Adrenal gland (tissue), 12 donors: Measurements from ENCODE around the gene FGGY. TPM values are rescaled to one million over a fixed set of nuclear protein-coding genes. Genes with fewer than 3 reads are reported as not detected.

ENCODE experiments used
- DNase-seq, 7 donors: peaks; one replicate each; pipeline ENCODE4 v3.0.0-alpha.2; 2019 to 2020
- H3K27ac ChIP-seq, 5 donors: fragments of 200-600 bp; sonication (generic) in 4 of 5; 1 replicate in 3 of 5; 2 replicates in 2 of 5; pipeline versions ENCODE4 v1.5.1 to v1.8.0; 2016 to 2020; ENCODE audit warnings: mild to moderate bottlenecking in 1 of 5
- H3K27me3 ChIP-seq: fragments of 200-600 bp; 2 replicates; pipeline ENCODE4 v1.8.0; 2021
- H3K36me3 ChIP-seq, 2 donors: fragments of 200-600 bp; replicated peaks in 1 of 2; 1 replicate in 1 of 2; 2 replicates in 1 of 2; pipeline versions ENCODE4 v1.5.1 to v1.8.0; 2018 to 2022
- H3K4me1 ChIP-seq, 2 donors: fragments of 200-600 bp; replicated peaks in 1 of 2; 1 replicate in 1 of 2; 2 replicates in 1 of 2; pipeline versions ENCODE4 v1.5.1 to v1.8.0; 2018 to 2021
- H3K4me3 ChIP-seq, 4 donors: fragments of 200-600 bp; sonication (generic) in 3 of 4; one replicate each; pipeline ENCODE4 v1.5.1; 2016 to 2018
- H3K9me3 ChIP-seq, 3 donors: fragments of 200-600 bp; sonication (generic) in 1 of 3; replicated peaks in 1 of 3; 1 replicate in 2 of 3; 2 replicates in 1 of 3; pipeline versions ENCODE4 v1.5.1 to v1.8.0; 2016 to 2021
- POLR2A ChIP-seq, 2 donors: fragments of 450-650 bp; IDR thresholded peaks; one replicate each; pipeline ENCODE4 v1.6.1; 2017; ENCODE audit warnings: antibody characterized with exemption in 2 of 2, mild to moderate bottlenecking in 2 of 2, moderate library complexity in 1 of 2
- WGBS, 4 donors: extraction: QIAGEN DNeasy Blood & Tissue Kit in 2 of 4; methylation state at CpG; one replicate each; pipeline versions ENCODE4 v1.1.5 to v1.1.7; 2013 to 2017; 5-methylcytosine and 5-hydroxymethylcytosine counted together
- intact Hi-C, 2 donors: fragments of 100-400 bp; cut with DNase I; formaldehyde crosslinking; loops; one replicate each; pipeline versions ENCODE4 v1.14.1 to v1.15.0; 2022 to 2023
- polyA plus RNA-seq, 3 donors: library from polyadenylated mRNA; stranded (reverse); fragments of 200-250 nt in 2 of 3; fragments of 350-450 nt in 1 of 3; fragmentation: Illumina TruSeq in 1 of 3; extraction: RNeasy Lipid Tissue Mini Kit (QIAGEN cat#74804) in 1 of 3; gene quantifications; one replicate each; pipeline ENCODE4 v1.2.3, GENCODE V29; 2013 to 2014
- total RNA-seq, 9 donors: library from RNA; depleted of rRNA in 4 of 9; stranded (reverse); fragments of >200 nt in 4 of 9; fragments of 120-200 nt in 1 of 9; fragmentation: NEBNext Ultra II Directional in 1 of 9; extraction: Animal tissue kit (Norgen Biotek cat#: 25700) in 1 of 9; gene quantifications; one replicate each; pipeline versions ENCODE4 v1.1.0 to v1.2.4, GENCODE V29; 2013 to 2023
- TF ChIP-seq, protein P1 (sequence below), 6 experiments: fragments of 450-650 bp in 4 of 6; fragments of 200-600 bp in 2 of 6; sonication (generic) in 1 of 6; IDR thresholded peaks; 1 replicate in 5 of 6; 2 replicates in 1 of 6; pipeline versions ENCODE4 v1.5.1 to v1.8.0; 2016 to 2021; ENCODE audit warnings: antibody characterized with exemption in 6 of 6, mild to moderate bottlenecking in 2 of 6, moderate library complexity in 1 of 6
- donor health status: healthy with polysubstance abuse.
- donor health status: Bipolar disorder and iron deficiency.
- donor health status: DM: yes; HTN: yes; CAD: no.
- donor health status: DM: no; HTN: no; CAD: no.
- donor health status: DM: no; HTN: no; CAD: no.
- donor health status: DM: yes; HTN: yes; CAD: no.

The FGGY gene
- total and polyA plus RNA-seq, 12 donors = 7.4 to 75.5 (median 35.0) TPM

- no peaks in the 10 kb centered on the region for H3K27me3 ChIP-seq
- 58 to 71% (median 66%) methylated on average over 1 of the region's 1 CpG for WGBS, 4 donors
- H3K4me1 ChIP-seq = peaks cover 0 to 7% of the 10 kb centered on the region in 2 donors
- H3K9me3 ChIP-seq = no peaks in the 10 kb centered on the region
- no peak for TF ChIP-seq POLR2A (IDR thresholded peaks at IDR 0.05)
- TF ChIP-seq, protein P1, sequence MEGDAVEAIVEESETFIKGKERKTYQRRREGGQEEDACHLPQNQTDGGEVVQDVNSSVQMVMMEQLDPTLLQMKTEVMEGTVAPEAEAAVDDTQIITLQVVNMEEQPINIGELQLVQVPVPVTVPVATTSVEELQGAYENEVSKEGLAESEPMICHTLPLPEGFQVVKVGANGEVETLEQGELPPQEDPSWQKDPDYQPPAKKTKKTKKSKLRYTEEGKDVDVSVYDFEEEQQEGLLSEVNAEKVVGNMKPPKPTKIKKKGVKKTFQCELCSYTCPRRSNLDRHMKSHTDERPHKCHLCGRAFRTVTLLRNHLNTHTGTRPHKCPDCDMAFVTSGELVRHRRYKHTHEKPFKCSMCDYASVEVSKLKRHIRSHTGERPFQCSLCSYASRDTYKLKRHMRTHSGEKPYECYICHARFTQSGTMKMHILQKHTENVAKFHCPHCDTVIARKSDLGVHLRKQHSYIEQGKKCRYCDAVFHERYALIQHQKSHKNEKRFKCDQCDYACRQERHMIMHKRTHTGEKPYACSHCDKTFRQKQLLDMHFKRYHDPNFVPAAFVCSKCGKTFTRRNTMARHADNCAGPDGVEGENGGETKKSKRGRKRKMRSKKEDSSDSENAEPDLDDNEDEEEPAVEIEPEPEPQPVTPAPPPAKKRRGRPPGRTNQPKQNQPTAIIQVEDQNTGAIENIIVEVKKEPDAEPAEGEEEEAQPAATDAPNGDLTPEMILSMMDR (IDR thresholded peaks at IDR 0.05) = no peak
- no peak overlapping the region for H3K27ac ChIP-seq
- H3K36me3 ChIP-seq = no peaks in the 10 kb centered on the region
- intact Hi-C loops = no loop called here
- DNase-seq = no peak
- H3K4me3 ChIP-seq = no peak overlapping the region
Observed at GRCh38 chr1:59384443-59384842, 87.5 kb downstream of the FGGY start.

GRCh38 chr1:59388191-59388590 lies 91.3 kb downstream of the FGGY start:
- Histone ChIP-seq H3K27ac (no peak overlapping the region), H3K9me3 (no peaks in the 10 kb centered on the region), H3K4me1 (peaks cover 5 to 18% of the 10 kb centered on the region in 2 donors), H3K36me3 (no peaks in the 10 kb centered on the region), H3K4me3 (no peak overlapping the region), H3K27me3 (no peaks in the 10 kb centered on the region)
- TF ChIP-seq POLR2A (IDR thresholded peaks at IDR 0.05) = no peak
- TF ChIP-seq, protein P1 (IDR thresholded peaks at IDR 0.05) = no peak
- WGBS, 4 donors = 91 to 97% (median 94%) methylated on average over 3 of the region's 3 CpGs
- no peak for DNase-seq
- intact Hi-C loops = no loop called here

DNA sequence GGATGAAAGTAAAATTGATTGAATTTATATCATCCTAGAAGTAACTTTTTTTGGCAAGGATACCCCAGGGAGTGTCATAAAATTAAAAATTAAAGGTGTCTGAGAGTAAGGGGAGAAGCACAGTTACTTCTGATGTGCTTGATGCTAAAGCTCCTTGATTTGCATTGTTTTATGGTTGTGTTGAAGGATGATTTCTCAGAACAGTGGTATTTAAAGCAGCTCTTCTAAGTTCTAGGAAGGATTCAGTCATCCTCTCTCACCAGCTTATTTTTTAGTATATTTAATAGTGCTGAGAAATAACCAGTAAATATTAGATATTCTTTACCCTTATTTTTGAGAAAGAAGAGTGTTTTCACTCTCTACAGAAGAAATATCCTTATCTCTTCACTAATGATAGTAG lies 93.0 kb downstream of the FGGY start:
- no peak overlapping the region for H3K27ac ChIP-seq
- H3K36me3 ChIP-seq = no peaks in the 10 kb centered on the region
- DNase-seq = no peak
- no peaks in the 10 kb centered on the region for H3K9me3 ChIP-seq
- H3K4me1 ChIP-seq = peaks cover 14 to 20% of the 10 kb centered on the region in 2 donors
- no peak overlapping the region for H3K4me3 ChIP-seq
- no peak for TF ChIP-seq POLR2A (IDR thresholded peaks at IDR 0.05)
- TF ChIP-seq, protein P1 (IDR thresholded peaks at IDR 0.05) = no peak
- no peaks in the 10 kb centered on the region for H3K27me3 ChIP-seq
- intact Hi-C loops = no loop called here

GRCh38 chr1:59390307-59390706 lies 93.4 kb downstream of the FGGY start:
- Histone ChIP-seq H3K27ac (no peak overlapping the region), H3K9me3 (no peaks in the 10 kb centered on the region), H3K4me1 (peaks cover 14 to 20% of the 10 kb centered on the region in 2 donors), H3K36me3 (no peaks in the 10 kb centered on the region), H3K4me3 (no peak overlapping the region), H3K27me3 (no peaks in the 10 kb centered on the region)
- no peak for TF ChIP-seq POLR2A (IDR thresholded peaks at IDR 0.05)
- TF ChIP-seq, protein P1 (IDR thresholded peaks at IDR 0.05) = no peak
- intact Hi-C loops = no loop called here
- WGBS, 4 donors = 94 to 98% (median 96%) methylated on average over 3 of the region's 3 CpGs
- no peak for DNase-seq
